Activated B cell treated with CpG ODN at 0.5 μM for 24 hours (primary cell): ENCODE measurements around the gene KIF5A. TPM values are rescaled to one million over a fixed set of nuclear protein-coding genes. Genes with fewer than 3 reads are reported as not detected.
"Not testable (repeated sequence)": the region's sequence is repeated elsewhere in the genome, so short reads cannot be mapped to it uniquely, and the experiment has no call there.

Experiments
- ATAC-seq: fragments of 200-7000 bp; cut with Tn5 transposase; one replicate; pipeline ENCODE4 v1.10.0; 2021; ENCODE audit warnings: low read depth, mild to moderate bottlenecking, moderate library complexity
- CTCF ChIA-PET: fragments of 350-600 bp; sonication (Branson Sonifier 250); formaldehyde crosslinking; loops from one replicate; lab custom pipeline; 2021; ENCODE audit warnings: antibody characterized with exemption; lab: Charles Lee
- POLR2A ChIA-PET: fragments of 350-600 bp; sonication (Branson Sonifier 250); formaldehyde crosslinking; loops from one replicate; lab custom pipeline; 2021; ENCODE audit warnings: antibody characterized with exemption; lab: Charles Lee
- DNase-seq: peaks from one replicate; pipeline ENCODE4 v3.0.0; 2022
- H3K27ac Mint-ChIP-seq: one replicate; pipeline ENCODE4 v1.8.0; 2020; ENCODE audit warnings: mixed read lengths
- H3K27me3 Mint-ChIP-seq: one replicate; pipeline ENCODE4 v1.8.0; 2021; ENCODE audit warnings: mixed read lengths
- H3K36me3 Mint-ChIP-seq: one replicate; pipeline ENCODE4 v1.8.0; 2021; ENCODE audit warnings: low read depth, mixed read lengths
- H3K4me1 Mint-ChIP-seq: one replicate; pipeline ENCODE4 v1.8.0; 2021; ENCODE audit warnings: mixed read lengths
- H3K4me3 Mint-ChIP-seq: one replicate; pipeline ENCODE4 v1.8.0; 2020; ENCODE audit warnings: mild to moderate bottlenecking, mixed read lengths
- H3K9me3 Mint-ChIP-seq: one replicate; pipeline ENCODE4 v1.8.0; 2020; ENCODE audit warnings: mixed read lengths
- intact Hi-C: fragments of 100-400 bp; cut with micrococcal nuclease; formaldehyde crosslinking; loops from one replicate; pipeline ENCODE4 v1.15.1; 2024
- total RNA-seq: library from RNA; stranded (reverse); gene quantifications from 2 replicates; pipeline ENCODE4 v1.2.3, GENCODE V29; 2022
- TF ChIP-seq, protein P1 (sequence below): fragments of 200-600 bp; IDR thresholded peaks from one replicate; pipeline ENCODE4 v1.8.0; 2022; ENCODE audit warnings: antibody characterized with exemption, mild to moderate bottlenecking

KIF5A gene
- total RNA-seq, result 0.13 and 0.15 TPM in 2 replicates

DNA sequence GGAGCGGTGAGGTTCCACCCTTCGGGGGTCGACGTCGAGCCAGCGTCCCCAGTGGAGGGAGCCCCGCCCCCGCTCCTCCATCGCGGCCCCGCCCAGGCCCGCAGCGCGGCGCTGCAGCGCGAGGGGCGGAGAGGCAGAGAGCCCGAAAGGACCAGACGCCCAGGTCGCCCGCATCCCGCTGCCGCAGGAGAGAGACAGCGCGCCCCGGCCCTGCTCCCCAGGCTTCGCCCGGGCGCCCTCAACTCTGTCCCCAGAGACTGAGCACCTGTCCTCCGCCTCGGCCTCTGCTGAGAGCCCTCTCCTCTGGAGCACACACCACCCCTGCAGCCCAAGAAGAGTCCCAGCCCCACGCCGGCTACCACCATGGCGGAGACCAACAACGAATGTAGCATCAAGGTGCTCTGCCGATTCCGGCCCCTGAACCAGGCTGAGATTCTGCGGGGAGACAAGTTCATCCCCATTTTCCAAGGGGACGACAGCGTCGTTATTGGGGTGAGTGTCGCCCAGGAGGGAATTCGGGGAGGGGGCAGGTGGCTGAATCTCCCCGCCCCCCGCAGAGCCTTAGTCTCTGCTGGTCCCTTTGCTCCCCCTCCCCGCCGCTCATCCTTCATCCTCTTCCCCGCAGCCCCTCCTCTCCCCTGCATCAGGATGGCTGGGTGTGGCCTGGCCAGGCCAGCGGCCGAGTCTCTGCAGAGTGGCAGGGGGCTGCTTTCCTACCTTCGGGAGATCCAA, at the start of gene KIF5A:
Gene KIF5A (plus strand): TSS at position 136 of the 732 bp plus-strand sequence. CDS start 228 bp downstream, at position 364.
- Mint-ChIP-seq H3K9me3 (no peaks in the 10 kb centered on the region), H3K4me1 (peaks cover 31% of the 10 kb centered on the region), H3K27ac (no peak within 1 kb of the TSS), H3K36me3 (peaks cover 9% of the 10 kb centered on the region), H3K27me3 (peaks cover 10% of the 10 kb centered on the region), H3K4me3 (peak within 1 kb of the TSS; percentile 75)
- ATAC-seq (peak; percentile 44), DNase-seq (peak; percentile 55)
- TF ChIP-seq, protein P1, sequence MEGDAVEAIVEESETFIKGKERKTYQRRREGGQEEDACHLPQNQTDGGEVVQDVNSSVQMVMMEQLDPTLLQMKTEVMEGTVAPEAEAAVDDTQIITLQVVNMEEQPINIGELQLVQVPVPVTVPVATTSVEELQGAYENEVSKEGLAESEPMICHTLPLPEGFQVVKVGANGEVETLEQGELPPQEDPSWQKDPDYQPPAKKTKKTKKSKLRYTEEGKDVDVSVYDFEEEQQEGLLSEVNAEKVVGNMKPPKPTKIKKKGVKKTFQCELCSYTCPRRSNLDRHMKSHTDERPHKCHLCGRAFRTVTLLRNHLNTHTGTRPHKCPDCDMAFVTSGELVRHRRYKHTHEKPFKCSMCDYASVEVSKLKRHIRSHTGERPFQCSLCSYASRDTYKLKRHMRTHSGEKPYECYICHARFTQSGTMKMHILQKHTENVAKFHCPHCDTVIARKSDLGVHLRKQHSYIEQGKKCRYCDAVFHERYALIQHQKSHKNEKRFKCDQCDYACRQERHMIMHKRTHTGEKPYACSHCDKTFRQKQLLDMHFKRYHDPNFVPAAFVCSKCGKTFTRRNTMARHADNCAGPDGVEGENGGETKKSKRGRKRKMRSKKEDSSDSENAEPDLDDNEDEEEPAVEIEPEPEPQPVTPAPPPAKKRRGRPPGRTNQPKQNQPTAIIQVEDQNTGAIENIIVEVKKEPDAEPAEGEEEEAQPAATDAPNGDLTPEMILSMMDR, result no peak
- POLR2A ChIA-PET, result no interaction called here
- intact Hi-C loops, result no loop called here
- CTCF ChIA-PET, result no interaction called here

GRCh38 chr12:57500213-57500612, 49.6 kb upstream of the KIF5A start:
- intact Hi-C loops, result no loop called here
- ATAC-seq (no peak), DNase-seq (no peak)
- H3K4me3 Mint-ChIP-seq, result no peak overlapping the region
- H3K27me3 Mint-ChIP-seq, result no peaks in the 10 kb centered on the region
- peaks cover 90% of the 10 kb centered on the region for H3K36me3 Mint-ChIP-seq
- peaks cover 3% of the 10 kb centered on the region for H3K4me1 Mint-ChIP-seq
- H3K27ac Mint-ChIP-seq, result no peak overlapping the region
- POLR2A ChIA-PET, result interaction anchor here (0.9 to 1.3 kb wide), 3 partner anchors 12 to 19 kb away, joined by 3 to 7 read pairs (median 5); partner anchors contain the start of gene MARS1
- no peaks in the 10 kb centered on the region for H3K9me3 Mint-ChIP-seq
- TF ChIP-seq, protein P1, result no peak
- CTCF ChIA-PET, result no interaction called here

DNA sequence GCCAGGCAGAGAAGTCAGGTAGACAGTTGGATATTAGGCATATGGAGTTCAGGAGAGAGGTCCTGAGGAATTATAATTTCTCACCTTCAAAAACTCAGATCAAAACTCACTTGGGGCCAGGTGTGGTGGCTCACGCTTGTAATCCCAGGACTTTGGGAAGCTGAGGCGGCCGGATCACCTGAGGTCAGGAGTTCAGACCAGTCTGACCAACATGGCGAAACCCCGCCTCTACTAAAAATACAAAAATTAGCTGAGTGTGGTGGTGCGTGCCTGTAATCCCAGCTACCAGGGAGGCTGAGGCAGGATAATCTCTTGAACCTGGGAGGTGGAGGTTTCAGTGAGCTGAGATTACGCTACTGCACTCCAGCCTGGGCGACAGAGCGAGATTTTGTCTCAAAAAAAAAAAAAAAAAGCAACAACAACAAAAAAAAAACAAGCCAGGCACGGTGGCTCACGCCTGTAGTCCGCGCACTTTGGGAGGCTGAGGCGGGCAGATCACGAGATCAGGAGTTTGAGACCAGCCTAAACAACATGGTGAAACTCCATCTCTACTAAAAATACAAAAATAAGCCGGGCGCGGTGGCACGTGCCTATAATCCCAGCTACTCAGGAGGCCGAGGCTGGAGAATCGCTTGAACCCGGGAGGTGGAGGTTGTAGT, 47.4 kb upstream of the KIF5A start:
- H3K9me3 Mint-ChIP-seq, DNase-seq, ATAC-seq, H3K27me3 Mint-ChIP-seq, H3K27ac Mint-ChIP-seq, intact Hi-C loops, H3K4me3 Mint-ChIP-seq, H3K4me1 Mint-ChIP-seq, CTCF ChIA-PET: not testable (repeated sequence)
- POLR2A ChIA-PET, result interaction anchor here (1.6 to 2.5 kb wide), 2 partner anchors 18 to 25 kb away, joined by 8 to 18 read pairs; partner anchors contain the start of gene DDIT3
- H3K36me3 Mint-ChIP-seq, result peaks cover 84% of the 10 kb centered on the region

GRCh38 chr12:57506541-57506940, 43.3 kb upstream of the KIF5A start:
- POLR2A ChIA-PET, ATAC-seq, H3K9me3 Mint-ChIP-seq, H3K27ac Mint-ChIP-seq, CTCF ChIA-PET, H3K4me3 Mint-ChIP-seq, H3K4me1 Mint-ChIP-seq, intact Hi-C loops, DNase-seq, H3K27me3 Mint-ChIP-seq: not testable (repeated sequence)
- H3K36me3 Mint-ChIP-seq, result peaks cover 76% of the 10 kb centered on the region

GRCh38 chr12:57507796-57508195, 42.0 kb upstream of the KIF5A start:
- H3K4me3 Mint-ChIP-seq, ATAC-seq, H3K9me3 Mint-ChIP-seq, H3K27me3 Mint-ChIP-seq, DNase-seq, H3K4me1 Mint-ChIP-seq, intact Hi-C loops, CTCF ChIA-PET, H3K27ac Mint-ChIP-seq, POLR2A ChIA-PET: not testable (repeated sequence)
- peaks cover 79% of the 10 kb centered on the region for H3K36me3 Mint-ChIP-seq

GRCh38 chr12:57511161-57511560, 38.7 kb upstream of the KIF5A start:
- ATAC-seq, result no peak
- no peak for DNase-seq
- intact Hi-C loops, result no loop called here
- Mint-ChIP-seq H3K27ac (no peak overlapping the region), H3K4me3 (no peak overlapping the region), H3K27me3 (no peaks in the 10 kb centered on the region), H3K36me3 (peaks cover 78% of the 10 kb centered on the region), H3K9me3 (no peaks in the 10 kb centered on the region), H3K4me1 (no peaks in the 10 kb centered on the region)
- CTCF ChIA-PET, result no interaction called here
- TF ChIP-seq, protein P1, result no peak
- POLR2A ChIA-PET, result interaction anchor here (0.7 kb wide), 1 partner anchor 217 kb away, joined by 5 read pairs; no protein-coding TSS in a partner anchor
